ENCODE data around the gene LY6G6F. TPM values are rescaled to one million over a fixed set of nuclear protein-coding genes. Genes with fewer than 3 reads are reported as not detected.

LY6G6F gene
- total and polyA plus RNA-seq, 2 of the 13 experiments (the other 11 are each of a cell fraction or from before 2014, with no cell fraction given), result not detected

GRCh38 chr6:31734821-31735406, 28.2 kb downstream of the LY6G6F start (continued):
- TF ChIP-seq ZNF142 (CRISPR knock-in tag; IDR thresholded peaks at IDR 0.05), result no peak
- TF ChIP-seq ATRX (CRISPR knock-in tag; IDR thresholded peaks at IDR 0.05; ENCODE audit: borderline replicate concordance), result no peak
- 0 out of 2 replicates have a peak, but pooled peaks have one; percentile 12 for TF ChIP-seq ZSCAN31 (CRISPR knock-in tag; IDR thresholded peaks at IDR 0.05; ENCODE audit: low read depth)
- TF ChIP-seq STAT5B (CRISPR knock-in tag; IDR thresholded peaks at IDR 0.05), result no peak
- TF ChIP-seq FOSL2 (CRISPR knock-in tag; IDR thresholded peaks at IDR 0.05), result peak; percentile 97
- no peak for TF ChIP-seq POGK (CRISPR knock-in tag; conservative IDR thresholded peaks at IDR 0.05)
- TF ChIP-seq SPEN (CRISPR knock-in tag; IDR thresholded peaks at IDR 0.05; ENCODE audit: low read depth), result peak; percentile 72
- TF ChIP-seq PAF1 (CRISPR knock-in tag; IDR thresholded peaks at IDR 0.05), result no peak
- TF ChIP-seq ZFY (CRISPR knock-in tag; IDR thresholded peaks at IDR 0.05), result peak; percentile 60
- peak; percentile 52 for TF ChIP-seq POLR2AphosphoS5 (IDR thresholded peaks at IDR 0.05; ENCODE audit: low read depth, low read length)
- no peak; the same call in 1 of the 2 replicates for TF ChIP-seq ZNF225 (CRISPR knock-in tag; IDR thresholded peaks at IDR 0.05)
- TF ChIP-seq MEF2D (CRISPR knock-in tag; IDR thresholded peaks at IDR 0.05), result peak; percentile 34; the same call in 1 of the 2 replicates
- TF ChIP-seq ZNF609 (CRISPR knock-in tag; IDR thresholded peaks at IDR 0.05; ENCODE audit: borderline replicate concordance), result no peak
